Aorta (tissue), 5 donors: ENCODE data around the gene ATP5PO. TPM values are rescaled to one million over a fixed set of nuclear protein-coding genes. Genes with fewer than 3 reads are reported as not detected.

ENCODE experiments used
- ATAC-seq: fragments of 200-7000 bp; cut with Tn5 transposase; one replicate; pipeline ENCODE4 v1.9.1; 2022; ENCODE audit warnings: moderate library complexity; ENCODE audit not compliant: low FRiP score
- DNase-seq, 2 donors: peaks; one replicate each; pipeline ENCODE4 v3.0.0-alpha.2; 2020
- H3K27ac ChIP-seq, 2 donors: one replicate each; pipeline ENCODE4 v1.5.1; 2013; ENCODE audit warnings: low read length in 2 of 2, mild to moderate bottlenecking in 2 of 2, moderate library complexity in 2 of 2, control low read depth in 1 of 2, inconsistent platforms in 1 of 2, low read depth in 1 of 2
- H3K27me3 ChIP-seq, 2 donors: one replicate each; pipeline ENCODE4 v1.6.1; 2013; ENCODE audit warnings: control low read depth in 1 of 2, low read length in 1 of 2, mild to moderate bottlenecking in 1 of 2, moderate library complexity in 1 of 2; ENCODE audit not compliant: insufficient read depth in 2 of 2, control insufficient read depth in 1 of 2
- H3K36me3 ChIP-seq, 2 donors: one replicate each; pipeline ENCODE4 v1.6.1; 2013; ENCODE audit warnings: control low read depth in 1 of 2, low read length in 1 of 2, mild to moderate bottlenecking in 1 of 2; ENCODE audit not compliant: insufficient read depth in 2 of 2, control insufficient read depth in 1 of 2
- H3K4me1 ChIP-seq, 2 donors: one replicate each; pipeline ENCODE4 v1.6.1; 2013; ENCODE audit warnings: low read length in 2 of 2, control low read depth in 1 of 2, mild to moderate bottlenecking in 1 of 2, moderate library complexity in 1 of 2; ENCODE audit not compliant: insufficient read depth in 2 of 2, control insufficient read depth in 1 of 2
- H3K4me3 ChIP-seq, 2 donors: one replicate each; pipeline ENCODE4 v1.5.1; 2013; ENCODE audit warnings: low read length in 2 of 2, control low read depth in 1 of 2, mild to moderate bottlenecking in 1 of 2
- H3K9me3 ChIP-seq: one replicate; pipeline ENCODE4 v1.6.1; 2013; ENCODE audit warnings: mild to moderate bottlenecking, low read length; ENCODE audit not compliant: control insufficient read depth
- WGBS, 2 donors: extraction: QIAGEN DNeasy Blood & Tissue Kit; methylation state at CpG; one replicate each; pipeline ENCODE4 v1.1.7; 2013; 5-methylcytosine and 5-hydroxymethylcytosine counted together
- intact Hi-C, 2 donors: fragments of 100-400 bp; cut with DNase I; formaldehyde crosslinking; loops; one replicate each; pipeline versions ENCODE4 v1.14.2 to v1.15.0; 2022
- polyA plus RNA-seq, 2 donors: library from polyadenylated mRNA; stranded (reverse); fragments of 200-250 nt; gene quantifications; one replicate each; pipeline ENCODE4 v1.2.3, GENCODE V29; 2013
- total RNA-seq, 2 donors: library from RNA; stranded (reverse); fragmentation: NEBNext Ultra II Directional; extraction: Animal tissue kit (Norgen Biotek cat#: 25700); gene quantifications; one replicate each; pipeline ENCODE4 v1.2.1, GENCODE V29; 2021
- donor health status: healthy with polysubstance abuse.
- donor health status: Bipolar disorder and iron deficiency.
- donor health status: DM: no; HTN: no; CAD: no.
- donor health status: DM: no; HTN: no; CAD: no.
- donor health status: DM: yes; HTN: yes; CAD: no.

Gene ATP5PO
- total and polyA plus RNA-seq, 4 donors = 112 to 461 (median 177) TPM

- intact Hi-C loops = loop anchor here in 1 of 2 donors (5.0 to 10.0 kb wide), 2 partner anchors 63 to 135 kb away; no protein-coding TSS in a partner anchor
- no peak overlapping the region for H3K27ac ChIP-seq
- no peaks in the 10 kb centered on the region for H3K4me1 ChIP-seq
- no peaks in the 10 kb centered on the region for H3K9me3 ChIP-seq
- no peaks in the 10 kb centered on the region for H3K27me3 ChIP-seq
- ATAC-seq (no peak), DNase-seq (no peak)
- H3K36me3 ChIP-seq = no peaks in the 10 kb centered on the region
- H3K4me3 ChIP-seq = no peak overlapping the region
- 84 to 88% methylated on average over 5 of the region's 5 CpGs for WGBS, 2 donors
These were observed 25.4 kb downstream of the ATP5PO start for GRCh38 chr21:33890187-33890586.

- no peaks in the 10 kb centered on the region for H3K4me1 ChIP-seq
- peak in 1 of 2 donors; percentile 64 for DNase-seq
- no peaks in the 10 kb centered on the region for H3K36me3 ChIP-seq
- ATAC-seq = no peak
- no peak overlapping the region for H3K27ac ChIP-seq
- H3K4me3 ChIP-seq = no peak overlapping the region
- intact Hi-C loops = no loop called here
- H3K9me3 ChIP-seq = no peaks in the 10 kb centered on the region
- no peaks in the 10 kb centered on the region for H3K27me3 ChIP-seq
- WGBS, 2 donors = 92% methylated on average over 11 of the region's 11 CpGs
These were observed 29.3 kb downstream of the ATP5PO start for GRCh38 chr21:33886321-33886720.

- no peak overlapping the region for H3K27ac ChIP-seq
- no peaks in the 10 kb centered on the region for H3K36me3 ChIP-seq
- intact Hi-C loops = no loop called here
- DNase-seq (no peak), ATAC-seq (no peak)
- no peaks in the 10 kb centered on the region for H3K27me3 ChIP-seq
- WGBS, 2 donors = 74 to 79% methylated on average over 7 of the region's 7 CpGs
- H3K4me3 ChIP-seq = no peak overlapping the region
- H3K4me1 ChIP-seq = no peaks in the 10 kb centered on the region
- no peaks in the 10 kb centered on the region for H3K9me3 ChIP-seq
These were observed 30.5 kb downstream of the ATP5PO start for GRCh38 chr21:33885172-33885514.

- intact Hi-C loops = loop anchor here in 1 of 2 donors (5.0 kb wide), 1 partner anchor 57 kb away; no protein-coding TSS in a partner anchor
- 16 to 19% methylated on average over 20 of the region's 20 CpGs for WGBS, 2 donors
- no peaks in the 10 kb centered on the region for H3K36me3 ChIP-seq
- no peaks in the 10 kb centered on the region for H3K27me3 ChIP-seq
- H3K4me3 ChIP-seq = no peak overlapping the region
- H3K4me1 ChIP-seq = no peaks in the 10 kb centered on the region
- no peak for ATAC-seq
- no peak overlapping the region for H3K27ac ChIP-seq
- DNase-seq = peak in 1 of 2 donors; percentile 14
- H3K9me3 ChIP-seq = no peaks in the 10 kb centered on the region
These were observed 31.0 kb downstream of the ATP5PO start for GRCh38 chr21:33884376-33885171.

GRCh38 chr21:33883118-33883517 is 32.5 kb downstream of the ATP5PO start:
- no peaks in the 10 kb centered on the region for H3K4me1 ChIP-seq
- H3K27me3 ChIP-seq = no peaks in the 10 kb centered on the region
- H3K27ac ChIP-seq = no peak overlapping the region
- H3K36me3 ChIP-seq = no peaks in the 10 kb centered on the region
- no peaks in the 10 kb centered on the region for H3K9me3 ChIP-seq
- DNase-seq (no peak), ATAC-seq (no peak)
- no peak overlapping the region for H3K4me3 ChIP-seq
- WGBS, 2 donors = 85 to 90% methylated on average over 12 of the region's 12 CpGs
- intact Hi-C loops = loop anchor here in 1 of 2 donors (5.0 kb wide), 1 partner anchor 56 kb away; no protein-coding TSS in a partner anchor

GRCh38 chr21:33881689-33882440 is 33.7 kb downstream of the ATP5PO start:
- Histone ChIP-seq H3K4me3 (no peak overlapping the region), H3K27ac (no peak overlapping the region), H3K4me1 (no peaks in the 10 kb centered on the region), H3K27me3 (no peaks in the 10 kb centered on the region), H3K9me3 (no peaks in the 10 kb centered on the region), H3K36me3 (no peaks in the 10 kb centered on the region)
- ATAC-seq (no peak), DNase-seq (peak in 1 of 2 donors; percentile 46)
- intact Hi-C loops = loop anchor here in 1 of 2 donors (5.0 kb wide), 1 partner anchor 55 kb away; no protein-coding TSS in a partner anchor
- 55 to 63% methylated on average over 9 of the region's 9 CpGs for WGBS, 2 donors

GRCh38 chr21:33880626-33881025 is 35.0 kb downstream of the ATP5PO start:
- ATAC-seq (no peak), DNase-seq (peak in 1 of 2 donors; percentile 63)
- H3K36me3 ChIP-seq = no peaks in the 10 kb centered on the region
- H3K4me1 ChIP-seq = no peaks in the 10 kb centered on the region
- H3K27ac ChIP-seq = no peak overlapping the region
- H3K27me3 ChIP-seq = no peaks in the 10 kb centered on the region
- no peaks in the 10 kb centered on the region for H3K9me3 ChIP-seq
- intact Hi-C loops = loop anchor here in 1 of 2 donors (5.0 kb wide), 1 partner anchor 53 kb away; no protein-coding TSS in a partner anchor
- 96 to 97% methylated on average over 13 of the region's 13 CpGs for WGBS, 2 donors
- H3K4me3 ChIP-seq = no peak overlapping the region

GRCh38 chr21:33878824-33879223 is 36.8 kb downstream of the ATP5PO start:
- WGBS, 2 donors = 94 to 97% methylated on average over 6 of the region's 6 CpGs
- intact Hi-C loops = no loop called here
- no peaks in the 10 kb centered on the region for H3K36me3 ChIP-seq

More at GRCh38 chr21:33878824-33879223, 36.8 kb downstream of the ATP5PO start:
- no peak overlapping the region for H3K4me3 ChIP-seq
- H3K27ac ChIP-seq = no peak overlapping the region
- ATAC-seq (no peak), DNase-seq (peak; percentile 40 to 44)
- no peaks in the 10 kb centered on the region for H3K9me3 ChIP-seq
- no peaks in the 10 kb centered on the region for H3K27me3 ChIP-seq
- no peaks in the 10 kb centered on the region for H3K4me1 ChIP-seq
